Measurements from ENCODE around the gene SUN1.

SUN1 gene

GRCh38 chr7:896346-897075 lies 64.2 kb downstream of the SUN1 start:
- TF ChIP-seq ZNF70 (CRISPR knock-in tag; IDR thresholded peaks at IDR 0.05): no peak
- no peak for TF ChIP-seq ARNTL (CRISPR knock-in tag; IDR thresholded peaks at IDR 0.05; ENCODE audit: borderline replicate concordance, low read depth)
- TF ChIP-seq POU6F1 (CRISPR knock-in tag; IDR thresholded peaks at IDR 0.05; ENCODE audit: borderline replicate concordance, low read depth): no peak
- no peak for TF ChIP-seq CREB5 (CRISPR knock-in tag; IDR thresholded peaks at IDR 0.05; ENCODE audit: low read depth)
- no peak for TF ChIP-seq GLIS3 (CRISPR knock-in tag; IDR thresholded peaks at IDR 0.05)
- no peak for TF ChIP-seq ZNF8 (CRISPR knock-in tag; IDR thresholded peaks at IDR 0.05)
- TF ChIP-seq TOX (CRISPR knock-in tag; IDR thresholded peaks at IDR 0.05; ENCODE audit: borderline replicate concordance): no peak
- TF ChIP-seq RARB (CRISPR knock-in tag; IDR thresholded peaks at IDR 0.05): no peak
- TF ChIP-seq PATZ1 (CRISPR knock-in tag; IDR thresholded peaks at IDR 0.05; ENCODE audit: borderline replicate concordance): no peak
- no peak for TF ChIP-seq TCF4 (CRISPR knock-in tag; IDR thresholded peaks at IDR 0.05; ENCODE audit: borderline replicate concordance)
- no peak for TF ChIP-seq TSHZ2 (CRISPR knock-in tag; IDR thresholded peaks at IDR 0.05)
- no peak for TF ChIP-seq CSDC2 (CRISPR knock-in tag; IDR thresholded peaks at IDR 0.05)
- TF ChIP-seq ZFP3 (CRISPR knock-in tag; IDR thresholded peaks at IDR 0.05): no peak
- TF ChIP-seq, protein P1, sequence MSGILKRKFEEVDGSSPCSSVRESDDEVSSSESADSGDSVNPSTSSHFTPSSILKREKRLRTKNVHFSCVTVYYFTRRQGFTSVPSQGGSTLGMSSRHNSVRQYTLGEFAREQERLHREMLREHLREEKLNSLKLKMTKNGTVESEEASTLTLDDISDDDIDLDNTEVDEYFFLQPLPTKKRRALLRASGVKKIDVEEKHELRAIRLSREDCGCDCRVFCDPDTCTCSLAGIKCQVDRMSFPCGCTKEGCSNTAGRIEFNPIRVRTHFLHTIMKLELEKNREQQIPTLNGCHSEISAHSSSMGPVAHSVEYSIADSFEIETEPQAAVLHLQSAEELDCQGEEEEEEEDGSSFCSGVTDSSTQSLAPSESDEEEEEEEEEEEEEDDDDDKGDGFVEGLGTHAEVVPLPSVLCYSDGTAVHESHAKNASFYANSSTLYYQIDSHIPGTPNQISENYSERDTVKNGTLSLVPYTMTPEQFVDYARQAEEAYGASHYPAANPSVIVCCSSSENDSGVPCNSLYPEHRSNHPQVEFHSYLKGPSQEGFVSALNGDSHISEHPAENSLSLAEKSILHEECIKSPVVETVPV (CRISPR knock-in tag; IDR thresholded peaks at IDR 0.05): no peak
- no peak for TF ChIP-seq OSR1 (CRISPR knock-in tag; IDR thresholded peaks at IDR 0.05)
- ATAC-seq: no peak

- TF ChIP-seq OSR1 (CRISPR knock-in tag; IDR thresholded peaks at IDR 0.05) (no peak), ARNTL (CRISPR knock-in tag; IDR thresholded peaks at IDR 0.05; ENCODE audit: borderline replicate concordance, low read depth) (no peak), TCF4 (CRISPR knock-in tag; IDR thresholded peaks at IDR 0.05; ENCODE audit: borderline replicate concordance) (no peak), CREB5 (CRISPR knock-in tag; IDR thresholded peaks at IDR 0.05; ENCODE audit: low read depth) (no peak), CSDC2 (CRISPR knock-in tag; IDR thresholded peaks at IDR 0.05) (no peak), ESRRG (CRISPR knock-in tag; IDR thresholded peaks at IDR 0.05) (no peak), TOX (CRISPR knock-in tag; IDR thresholded peaks at IDR 0.05; ENCODE audit: borderline replicate concordance) (no peak), BACH2 (CRISPR knock-in tag; IDR thresholded peaks at IDR 0.05; ENCODE audit: borderline replicate concordance) (no peak), ZC3H10 (CRISPR knock-in tag; IDR thresholded peaks at IDR 0.05) (no peak), GLIS3 (CRISPR knock-in tag; IDR thresholded peaks at IDR 0.05) (no peak), ZFP30 (CRISPR knock-in tag; IDR thresholded peaks at IDR 0.05) (no peak), ISL1 (CRISPR knock-in tag; IDR thresholded peaks at IDR 0.05) (no peak), ZFP3 (CRISPR knock-in tag; IDR thresholded peaks at IDR 0.05) (no peak), POU6F1 (CRISPR knock-in tag; IDR thresholded peaks at IDR 0.05; ENCODE audit: borderline replicate concordance, low read depth) (no peak), ZNF70 (CRISPR knock-in tag; IDR thresholded peaks at IDR 0.05) (no peak), ZNF565 (CRISPR knock-in tag; conservative IDR thresholded peaks at IDR 0.05; ENCODE audit: low read depth) (no peak), PPARA (CRISPR knock-in tag; IDR thresholded peaks at IDR 0.05; ENCODE audit: borderline replicate concordance) (no peak)
- no peak for ATAC-seq
These were observed 64.8 kb downstream of the SUN1 start for GRCh38 chr7:897086-897485.

Measured in SK-N-SH treated with all-trans-retinoic acid at 6 μM for 48 hours (cell line).